H1 (cell line): ENCODE results near the gene SCAF1. TPM values are rescaled to one million over a fixed set of nuclear protein-coding genes. Genes with fewer than 3 reads are reported as not detected.

Experiments
- CTCF ChIA-PET: fragments of 300-600 bp; sonication (Branson Sonifier 250); formaldehyde crosslinking; loops from one replicate; lab custom pipeline; 2021; ENCODE audit not compliant: partially characterized antibody; lab: Charles Lee
- POLR2A ChIA-PET: fragments of 300-600 bp; sonication (Branson Sonifier 250); formaldehyde crosslinking; loops from one replicate; lab custom pipeline; 2021; ENCODE audit warnings: inconsistent platforms; ENCODE audit not compliant: partially characterized antibody; lab: Charles Lee
- DNase-seq, 2 experiments: peaks; one replicate each; pipeline versions ENCODE4 v3.0.0 to v3.0.0-alpha.2; 2010 to 2022; ENCODE audit warnings: low spot score in 2 of 2, low read depth in 1 of 2, mixed read lengths in 1 of 2
- FAIRE-seq: peaks from 2 replicates; lab custom pipeline; 2011; peaks lifted over from hg19 to GRCh38; lab: Jason Lieb, UNC
- H2AFZ ChIP-seq: 2 replicates; pipeline ENCODE4 v1.8.1; 2012; ENCODE audit warnings: low read length, inconsistent platforms
- H2AK5ac ChIP-seq: 2 replicates; pipeline ENCODE4 v1.6.1; 2013; ENCODE audit warnings: low read depth, low read length
- H2BK120ac ChIP-seq: replicated peaks from 2 replicates; pipeline ENCODE3; 2013; ENCODE audit warnings: low read depth, low read length, inconsistent platforms
- H2BK12ac ChIP-seq: 2 replicates; pipeline ENCODE4 v1.6.1; 2013; ENCODE audit warnings: low read depth, low read length
- H2BK15ac ChIP-seq: 2 replicates; pipeline ENCODE4 v1.6.1; 2013; ENCODE audit warnings: low read length
- H2BK20ac ChIP-seq: 2 replicates; pipeline ENCODE4 v1.6.1; 2013; ENCODE audit warnings: low read length
- H2BK5ac ChIP-seq: 2 replicates; pipeline ENCODE4 v1.6.1; 2013; ENCODE audit warnings: low read depth, low read length
- H3K14ac ChIP-seq: 2 replicates; pipeline ENCODE4 v1.6.1; 2013; ENCODE audit warnings: inconsistent platforms; ENCODE audit not compliant: insufficient read length
- H3K18ac ChIP-seq: 2 replicates; pipeline ENCODE4 v1.6.1; 2013; ENCODE audit warnings: low read length; ENCODE audit errors: extremely low read depth
- H3K23ac ChIP-seq: 2 replicates; pipeline ENCODE4 v1.6.1; 2013; ENCODE audit warnings: inconsistent platforms; ENCODE audit not compliant: insufficient read length
- H3K23me2 ChIP-seq: 2 replicates; pipeline ENCODE4 v1.6.1; 2013; ENCODE audit warnings: low read depth, low read length
- H3K27ac ChIP-seq: 2 replicates; pipeline ENCODE4 v1.6.1; 2011; ENCODE audit warnings: low read depth, low read length, inconsistent platforms
- H3K27me3 ChIP-seq, 4 experiments: replicated peaks in 1 of 4; 1 replicate in 1 of 4; 2 replicates in 3 of 4; pipeline versions ENCODE4 v1.6.1 to v1.8.1; 2011 to 2013; ENCODE audit warnings: low read length in 3 of 4, mild to moderate bottlenecking in 3 of 4, inconsistent platforms in 2 of 4, mixed read lengths in 2 of 4, moderate library complexity in 1 of 4; ENCODE audit not compliant: control insufficient read depth in 3 of 4, insufficient read depth in 3 of 4; ENCODE audit errors: extremely low read depth in 1 of 4
- H3K36me3 ChIP-seq, 4 experiments: 2 replicates each; pipeline versions ENCODE4 v1.6.1 to v1.8.1; 2011 to 2013; ENCODE audit warnings: mild to moderate bottlenecking in 4 of 4, low read length in 3 of 4, moderate library complexity in 2 of 4, control low read depth in 1 of 4, inconsistent platforms in 1 of 4; ENCODE audit not compliant: insufficient read depth in 4 of 4, control insufficient read depth in 2 of 4
- H3K4ac ChIP-seq: replicated peaks from 2 replicates; pipeline ENCODE3; 2013; ENCODE audit warnings: low read length, low read depth, mixed read lengths, inconsistent platforms; ENCODE audit not compliant: insufficient read length
- H3K4me1 ChIP-seq, 4 experiments: replicated peaks in 1 of 4; 1 replicate in 1 of 4; 2 replicates in 3 of 4; pipeline versions ENCODE4 v1.6.1 to v1.8.1; 2011 to 2013; ENCODE audit warnings: low read length in 3 of 4, inconsistent platforms in 2 of 4, mixed read lengths in 1 of 4; ENCODE audit not compliant: insufficient read depth in 4 of 4, control insufficient read depth in 3 of 4
- H3K4me2 ChIP-seq, 2 experiments: 2 replicates each; pipeline versions ENCODE4 v1.6.1 to v1.8.1; 2011 to 2013; ENCODE audit warnings: low read depth in 2 of 2, low read length in 2 of 2, control low read depth in 1 of 2, inconsistent platforms in 1 of 2, mild to moderate bottlenecking in 1 of 2; ENCODE audit not compliant: insufficient read depth in 1 of 2
- H3K4me3 ChIP-seq, 4 experiments: fragments of 200-600, 300-600 bp in 1 of 4; sonication (generic), shearing (Covaris generic), sonication (Bioruptor Twin) in 1 of 4; 2 replicates each; pipeline versions ENCODE4 v1.5.1 to v1.8.1; 2011 to 2016; ENCODE audit warnings: low read length in 4 of 4, low read depth in 3 of 4, control low read depth in 2 of 4, inconsistent platforms in 2 of 4, mild to moderate bottlenecking in 2 of 4, mixed read lengths in 1 of 4, moderate library complexity in 1 of 4; ENCODE audit not compliant: insufficient read depth in 2 of 4; ENCODE audit errors: extremely low read depth in 1 of 4
- H3K56ac ChIP-seq: replicated peaks from 2 replicates; pipeline ENCODE3; 2013; ENCODE audit warnings: low read depth, mild to moderate bottlenecking, mixed read lengths, low read length, inconsistent platforms; ENCODE audit not compliant: insufficient read length
- H3K79me1 ChIP-seq: 2 replicates; pipeline ENCODE4 v1.6.1; 2013; ENCODE audit warnings: low read depth, low read length, control low read depth
- H3K79me2 ChIP-seq, 2 experiments: 2 replicates each; pipeline versions ENCODE4 v1.6.1 to v1.8.1; 2012 to 2013; ENCODE audit warnings: low read length in 2 of 2, mild to moderate bottlenecking in 2 of 2, inconsistent platforms in 1 of 2; ENCODE audit not compliant: insufficient read depth in 2 of 2, control insufficient read depth in 1 of 2
- H3K9ac ChIP-seq, 4 experiments: replicated peaks in 1 of 4; 1 replicate in 1 of 4; 2 replicates in 3 of 4; pipeline versions ENCODE4 v1.6.1 to v1.8.1; 2011 to 2013; ENCODE audit warnings: low read depth in 3 of 4, low read length in 3 of 4, control low read depth in 2 of 4, mild to moderate bottlenecking in 2 of 4, moderate library complexity in 2 of 4, inconsistent platforms in 1 of 4; ENCODE audit errors: extremely low read depth in 1 of 4
- H3K9me3 ChIP-seq, 2 experiments: 2 replicates each; pipeline versions ENCODE4 v1.6.1 to v1.8.1; 2012 to 2013; ENCODE audit warnings: mild to moderate bottlenecking in 2 of 2, moderate library complexity in 2 of 2, control low read depth in 1 of 2, inconsistent platforms in 1 of 2, low read depth in 1 of 2, low read length in 1 of 2, mixed read lengths in 1 of 2; ENCODE audit not compliant: insufficient read depth in 2 of 2
- H4K20me1 ChIP-seq, 2 experiments: replicated peaks in 1 of 2; 2 replicates each; pipeline versions ENCODE3 to v1.8.1; 2011 to 2013; ENCODE audit warnings: inconsistent platforms in 2 of 2, low read length in 2 of 2, mild to moderate bottlenecking in 1 of 2; ENCODE audit not compliant: insufficient read depth in 2 of 2, control insufficient read depth in 1 of 2
- H4K5ac ChIP-seq: 2 replicates; pipeline ENCODE4 v1.6.1; 2013; ENCODE audit warnings: low read length, low read depth, mixed read lengths, inconsistent platforms; ENCODE audit not compliant: insufficient read length
- H4K8ac ChIP-seq: 2 replicates; pipeline ENCODE4 v1.8.0; 2013; ENCODE audit warnings: mild to moderate bottlenecking, moderate library complexity, low read length, inconsistent platforms; ENCODE audit not compliant: insufficient read depth; ENCODE audit errors: extremely low read depth
- H4K91ac ChIP-seq: replicated peaks from 2 replicates; pipeline ENCODE3; 2013; ENCODE audit warnings: low read length, mixed read lengths, inconsistent platforms; ENCODE audit not compliant: insufficient read length
- BCL11A ChIP-seq, 2 experiments: IDR thresholded peaks; one replicate each; pipeline ENCODE4 v1.6.1; 2011; ENCODE audit warnings: low read depth in 2 of 2, low read length in 2 of 2, mild to moderate bottlenecking in 2 of 2
- CTBP2 ChIP-seq: IDR thresholded peaks from 2 replicates; pipeline ENCODE4 v1.7.0; 2011; ENCODE audit warnings: borderline replicate concordance, mild to moderate bottlenecking, moderate library complexity, mixed read lengths, low read length; ENCODE audit not compliant: insufficient read depth, insufficient read length
- JUN ChIP-seq: IDR thresholded peaks from 2 replicates; pipeline ENCODE4 v1.6.1; 2011; ENCODE audit warnings: low read depth, mild to moderate bottlenecking, improper control_type of control experiment, low read length
- KDM5A ChIP-seq: fragments of 200-600 bp; IDR thresholded peaks from 2 replicates; pipeline ENCODE4 v1.7.1; 2012; ENCODE audit warnings: mild to moderate bottlenecking, low read length, inconsistent platforms, mixed read lengths
- MAFK ChIP-seq: IDR thresholded peaks from 2 replicates; pipeline ENCODE4 v1.6.1; 2012; ENCODE audit warnings: low read depth, mild to moderate bottlenecking, improper control_type of control experiment, low read length
- NRF1 ChIP-seq: IDR thresholded peaks from 2 replicates; pipeline ENCODE4 v1.6.1; 2011; ENCODE audit warnings: mild to moderate bottlenecking, low read depth, low read length, improper control_type of control experiment
- TBP ChIP-seq: IDR thresholded peaks from 2 replicates; pipeline ENCODE4 v1.6.1; 2011; ENCODE audit warnings: low read depth, low read length, improper control_type of control experiment
- WGBS, 2 experiments: shearing (Covaris generic) in 1 of 2; methylation state at CpG; one replicate each; pipeline versions ENCODE4 v1.1.6 to v1.1.7; 2013 to 2015; ENCODE audit warnings: low lambda C conversion rate in 2 of 2, mixed read lengths in 2 of 2, inconsistent platforms in 1 of 2, low coverage in 1 of 2, missing lambda C conversion rate in 1 of 2; ENCODE audit not compliant: insufficient replicate concordance in 2 of 2, insufficient coverage in 1 of 2, insufficient read length in 1 of 2; ENCODE audit errors: extremely low coverage in 1 of 2, missing lambda C conversion rate in 1 of 2; 5-methylcytosine and 5-hydroxymethylcytosine counted together
- polyA plus RNA-seq, 7 experiments: library from polyadenylated mRNA; depleted of rRNA in 3 of 7; stranded (reverse) in 5 of 7; unstranded in 2 of 7; fragments of >200 nt in 5 of 7; fragments of 200-250 nt in 2 of 7; gene quantifications; 1 replicate in 5 of 7; 2 replicates in 1 of 7; 4 replicates in 1 of 7; pipeline versions ENCODE4 v1.2.1 to v1.2.3, GENCODE V29; 2011 to 2013; ENCODE audit warnings: missing spikeins in 2 of 7, mixed read lengths in 2 of 7
- total RNA-seq: library from RNA; stranded (reverse); fragmentation: NEBNext Ultra II Directional; extraction: Animal tissue kit (Norgen Biotek cat#: 25700); gene quantifications from 2 replicates; pipeline ENCODE4 v1.2.1, GENCODE V29; 2021

The SCAF1 gene
- total and polyA plus RNA-seq, 2 of the 8 experiments (the other 6 are each of a cell fraction or from before 2014, with no cell fraction given), result 9.7 to 81.7 TPM

DNA sequence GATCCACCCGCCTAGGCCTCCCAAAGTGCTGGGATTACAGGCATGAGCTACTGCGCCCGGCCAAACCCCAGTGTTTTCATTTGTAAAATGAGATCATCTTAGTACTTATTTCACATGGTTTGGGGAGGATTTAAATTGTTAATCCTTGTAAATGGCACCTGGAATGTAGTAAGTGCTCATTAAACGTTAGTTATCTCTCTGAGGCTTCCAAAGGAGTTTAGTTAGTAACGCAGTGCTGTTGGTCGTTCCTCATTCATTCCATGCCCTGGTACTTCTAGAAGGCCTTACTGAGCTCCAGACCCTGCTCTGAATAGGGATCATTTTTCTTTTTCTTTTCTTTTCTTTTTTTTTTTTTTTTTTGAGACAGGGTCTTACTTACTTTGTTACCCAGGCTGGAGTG is 54.1 kb downstream of the SCAF1 start:
- no peak overlapping the region for H3K18ac ChIP-seq
- TF ChIP-seq NRF1 (no peak), KDM5A (no peak), JUN (no peak), CTBP2 (no peak), TBP (no peak), BCL11A (IDR thresholded peaks at IDR 0.05; ENCODE audit: low read depth in 2 of 2, low read length in 2 of 2) (no peak), MAFK (no peak)
- ChIA-PET POLR2A (interaction anchor here (1.6 to 12.2 kb wide), 2 partner anchors 17 to 21 kb away, joined by 4 to 168 read pairs; partner anchors contain the start of gene PRMT1), CTCF (interaction anchor here (0.6 to 1.0 kb wide), 4 partner anchors 11 to 86 kb away, joined by 3 read pairs; partner anchors contain the start of gene PRMT1)
- H3K79me1 ChIP-seq, result no peaks in the 10 kb centered on the region
- no peak overlapping the region for H3K14ac ChIP-seq
- no peak overlapping the region for H3K23ac ChIP-seq
- peaks cover 6% of the 10 kb centered on the region for H3K23me2 ChIP-seq
- H3K27me3 ChIP-seq, result no peaks in the 10 kb centered on the region
- no peak overlapping the region for H2BK15ac ChIP-seq
- FAIRE-seq (no peak), DNase-seq (no peak)
- no peak overlapping the region for H2BK12ac ChIP-seq
- H2AK5ac ChIP-seq, result no peak overlapping the region
- H2AFZ ChIP-seq, result no peak overlapping the region
- H3K79me2 ChIP-seq, result peaks cover 0 to 9% of the 10 kb centered on the region in 2 experiments; a peak in 1 of 4 replicates
- no peak overlapping the region for H2BK120ac ChIP-seq
- peaks cover 0 to 1% of the 10 kb centered on the region in 2 experiments for H4K20me1 ChIP-seq
- no peak overlapping the region for H2BK20ac ChIP-seq
- H3K4ac ChIP-seq, result no peak overlapping the region
- no peak overlapping the region for H3K4me2 ChIP-seq
- H4K8ac ChIP-seq, result no peak overlapping the region
- no peak overlapping the region for H3K4me3 ChIP-seq
- 95% methylated on average over 6 of the region's 6 CpGs; no CpG with 5 or more reads in 1 of the 2 experiments for WGBS, 2 experiments
- H3K56ac ChIP-seq, result no peak overlapping the region
- H3K36me3 ChIP-seq, result peaks cover 9 to 18% (median 16%) of the 10 kb centered on the region in 4 experiments; a peak in 7 of 8 replicates
- H3K27ac ChIP-seq, result no peak overlapping the region
- H4K91ac ChIP-seq, result no peak overlapping the region
- peaks cover 0 to 10% (median 2%) of the 10 kb centered on the region in 4 experiments; a peak in 3 of 7 replicates for H3K4me1 ChIP-seq
- no peaks in the 10 kb centered on the region for H3K9me3 ChIP-seq
- H3K9ac ChIP-seq, result no peak overlapping the region
- no peak overlapping the region for H2BK5ac ChIP-seq
- no peak overlapping the region for H4K5ac ChIP-seq
